Stomach (tissue), 4 donors: ENCODE measurements around the gene SLC25A40.

Experiments used
- POLR2A ChIP-seq, 4 donors: fragments of 450-650 bp; IDR thresholded peaks; one replicate each; pipeline ENCODE4 v1.6.1; 2016; ENCODE audit warnings: antibody characterized with exemption in 4 of 4, control low read depth in 2 of 4, mild to moderate bottlenecking in 1 of 4, moderate library complexity in 1 of 4
- POLR2AphosphoS5 ChIP-seq, 3 donors: sonication (generic); formaldehyde crosslinking; IDR thresholded peaks; one replicate each; pipeline ENCODE4 v1.6.1; 2016; ENCODE audit warnings: antibody characterized with exemption in 3 of 3
- TF ChIP-seq, protein P1 (sequence below), 7 experiments: fragments of 450-650 bp in 4 of 7; fragments of 200-600 bp in 3 of 7; sonication (generic) in 3 of 7; IDR thresholded peaks; one replicate each; pipeline ENCODE4 v1.5.1; 2016 to 2019; ENCODE audit warnings: antibody characterized with exemption in 7 of 7, control low read depth in 2 of 7, mild to moderate bottlenecking in 1 of 7

- TF ChIP-seq POLR2A (IDR thresholded peaks at IDR 0.05), result no peak
- TF ChIP-seq, protein P1, sequence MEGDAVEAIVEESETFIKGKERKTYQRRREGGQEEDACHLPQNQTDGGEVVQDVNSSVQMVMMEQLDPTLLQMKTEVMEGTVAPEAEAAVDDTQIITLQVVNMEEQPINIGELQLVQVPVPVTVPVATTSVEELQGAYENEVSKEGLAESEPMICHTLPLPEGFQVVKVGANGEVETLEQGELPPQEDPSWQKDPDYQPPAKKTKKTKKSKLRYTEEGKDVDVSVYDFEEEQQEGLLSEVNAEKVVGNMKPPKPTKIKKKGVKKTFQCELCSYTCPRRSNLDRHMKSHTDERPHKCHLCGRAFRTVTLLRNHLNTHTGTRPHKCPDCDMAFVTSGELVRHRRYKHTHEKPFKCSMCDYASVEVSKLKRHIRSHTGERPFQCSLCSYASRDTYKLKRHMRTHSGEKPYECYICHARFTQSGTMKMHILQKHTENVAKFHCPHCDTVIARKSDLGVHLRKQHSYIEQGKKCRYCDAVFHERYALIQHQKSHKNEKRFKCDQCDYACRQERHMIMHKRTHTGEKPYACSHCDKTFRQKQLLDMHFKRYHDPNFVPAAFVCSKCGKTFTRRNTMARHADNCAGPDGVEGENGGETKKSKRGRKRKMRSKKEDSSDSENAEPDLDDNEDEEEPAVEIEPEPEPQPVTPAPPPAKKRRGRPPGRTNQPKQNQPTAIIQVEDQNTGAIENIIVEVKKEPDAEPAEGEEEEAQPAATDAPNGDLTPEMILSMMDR (IDR thresholded peaks at IDR 0.05), result no peak
- no peak for TF ChIP-seq POLR2AphosphoS5 (IDR thresholded peaks at IDR 0.05)
Measured at GRCh38 chr7:87852306-87852705, 23.9 kb downstream of the SLC25A40 start.
